NCI-H460 (cell line): ENCODE data around the gene F13A1. TPM values are rescaled to one million over a fixed set of nuclear protein-coding genes. Genes with fewer than 3 reads are reported as not detected.

ENCODE experiments used
- DNase-seq: peaks from one replicate; pipeline ENCODE4 v3.0.0-alpha.2; 2016; ENCODE audit warnings: low read depth; ENCODE audit errors: extremely low read depth
- total RNA-seq: library from RNA; depleted of rRNA; stranded (reverse); fragments of >200 nt; shearing (Covaris generic); gene quantifications from 2 replicates; pipeline ENCODE4 v1.2.3, GENCODE V29; 2014

F13A1 gene
- total RNA-seq, 1 experiment from 2014 or later = 0.02 TPM

DNA sequence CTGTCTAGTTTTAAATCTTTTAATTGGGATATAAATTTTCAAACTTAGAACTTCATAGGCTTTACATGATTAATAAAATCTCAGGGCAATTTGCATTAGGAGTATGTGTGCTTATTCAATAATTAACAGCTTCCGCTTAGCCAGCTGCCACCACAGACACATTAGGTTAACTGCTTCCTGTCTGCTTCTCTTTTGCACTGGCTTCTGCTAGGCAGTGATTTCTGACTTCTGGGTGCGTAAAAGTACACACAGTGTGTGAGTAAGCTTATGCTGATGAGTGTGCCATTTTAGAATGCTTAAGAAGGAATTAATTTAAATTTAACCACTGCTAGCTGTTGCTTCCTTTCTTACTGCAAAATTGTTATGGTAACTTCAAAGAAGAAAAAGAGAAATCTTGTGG is 73.9 kb downstream of the F13A1 start:
- DNase-seq = no peak

DNA sequence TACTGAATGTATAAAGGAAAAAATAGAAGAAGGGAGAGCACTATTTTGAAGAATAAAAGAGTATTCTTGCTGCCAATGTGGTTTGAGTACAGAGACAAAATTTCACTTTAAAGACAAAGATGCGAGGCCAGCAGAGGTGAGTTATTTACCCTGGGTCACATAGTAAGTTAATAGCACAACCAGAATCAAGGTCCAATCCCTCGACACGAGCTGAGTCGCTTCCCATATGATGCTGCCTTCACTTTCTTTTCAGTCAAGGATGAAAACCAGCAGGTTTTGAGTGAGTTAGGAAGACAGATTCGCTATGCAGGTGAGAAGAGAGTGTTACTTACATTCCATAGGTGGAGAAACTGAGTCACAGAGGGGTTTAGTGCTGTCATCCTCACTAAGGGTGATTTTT is 75.8 kb downstream of the F13A1 start:
- DNase-seq = no peak

DNA sequence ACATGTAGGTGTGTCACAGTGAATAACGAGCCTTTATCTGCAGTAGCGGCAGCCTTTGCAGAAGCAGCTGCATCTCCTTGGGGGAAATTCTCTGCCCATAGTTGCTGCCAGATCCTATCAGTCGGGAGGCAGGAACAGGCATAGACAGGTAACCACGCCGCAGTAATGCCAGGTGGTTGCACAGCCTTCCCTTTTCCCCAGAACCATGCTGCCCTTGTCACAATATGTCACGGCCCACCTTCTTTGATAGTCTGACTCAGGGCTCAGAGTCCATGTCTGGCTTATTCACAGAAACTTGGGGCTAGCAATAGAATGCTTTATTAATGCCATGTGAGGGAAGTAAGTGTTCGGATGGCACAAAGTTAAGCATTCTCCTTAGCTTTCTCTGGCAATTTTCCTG is 76.6 kb downstream of the F13A1 start:
- no peak for DNase-seq

DNA sequence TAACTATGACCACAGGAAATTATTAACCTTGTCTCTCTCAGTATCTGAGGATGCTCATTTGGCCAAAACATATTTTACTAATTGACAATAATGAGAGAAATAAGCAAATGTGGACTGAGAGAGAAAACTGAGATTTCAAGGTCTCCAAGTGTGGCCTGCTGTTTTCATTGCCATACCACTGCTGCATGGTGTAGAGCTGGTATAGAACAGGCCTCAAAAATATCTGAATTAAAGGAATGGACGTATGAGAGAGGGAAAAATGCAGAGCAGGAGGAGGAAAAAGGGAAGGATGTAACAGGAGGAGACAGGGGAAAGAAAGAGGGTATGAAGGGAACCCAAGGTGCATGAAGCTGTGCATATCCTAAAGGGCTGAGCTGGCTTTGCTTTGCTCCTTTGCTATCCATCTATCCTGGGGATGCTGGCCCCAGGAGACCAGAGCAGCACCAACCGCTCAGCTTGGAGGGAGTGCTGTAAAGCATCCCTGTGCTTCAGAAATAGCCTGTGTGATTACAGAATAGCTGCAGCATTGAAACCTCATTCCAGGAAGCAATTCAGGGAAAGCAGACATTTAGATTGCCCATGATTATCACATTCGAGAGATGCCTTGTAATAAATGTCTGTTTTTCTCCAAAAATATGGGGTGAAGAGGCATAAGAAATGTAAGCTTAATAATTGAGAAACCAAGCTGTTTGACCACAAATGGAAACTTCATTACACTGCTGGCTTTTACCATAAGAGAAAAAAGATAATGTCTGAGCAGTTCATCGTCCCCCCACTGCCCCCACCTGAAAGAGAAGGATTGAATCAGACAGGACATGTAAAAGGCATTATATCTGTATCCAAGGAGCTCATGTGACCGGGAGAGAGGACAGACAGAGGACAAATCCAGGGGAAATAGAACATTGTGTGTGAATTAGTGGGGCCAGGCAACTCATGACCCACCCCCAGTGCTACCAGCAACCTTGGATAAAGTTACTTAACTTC is 80.6 kb downstream of the F13A1 start:
- DNase-seq = no peak

DNA sequence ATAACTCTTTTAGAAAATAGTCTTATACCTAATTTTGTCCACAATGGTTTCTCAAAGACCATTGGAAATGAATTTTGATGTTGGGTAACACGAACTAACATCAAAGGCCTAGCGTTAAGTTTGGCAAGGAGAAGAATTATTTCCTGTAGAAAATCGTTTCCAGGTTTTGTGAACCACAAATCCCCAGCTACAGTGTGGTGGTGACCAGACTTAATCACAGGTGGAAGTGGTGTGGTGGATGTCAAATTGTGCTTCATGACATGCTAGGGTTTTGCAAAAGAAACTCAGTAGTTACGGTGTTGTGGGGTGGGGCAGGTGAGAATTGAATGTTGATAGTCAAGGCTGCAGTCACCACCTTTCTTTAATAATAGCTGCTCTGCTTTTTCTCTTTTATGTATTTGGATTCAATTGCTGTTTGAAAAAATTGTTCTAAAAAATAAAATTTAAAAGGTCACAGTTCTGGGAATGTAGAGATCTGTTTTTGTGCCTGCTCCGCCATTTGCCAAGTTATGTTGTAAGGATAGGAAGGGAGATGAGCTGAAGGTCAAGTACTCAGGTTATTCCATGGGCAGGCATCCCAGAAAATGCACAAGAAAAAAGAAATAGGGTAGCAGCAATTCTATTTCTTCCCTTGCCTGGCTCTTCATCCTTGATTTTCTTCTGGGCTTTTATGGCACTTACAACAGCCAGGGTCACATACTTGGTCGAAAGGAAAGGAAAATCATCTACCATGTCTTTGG is 83.6 kb downstream of the F13A1 start:
- no peak for DNase-seq

DNA sequence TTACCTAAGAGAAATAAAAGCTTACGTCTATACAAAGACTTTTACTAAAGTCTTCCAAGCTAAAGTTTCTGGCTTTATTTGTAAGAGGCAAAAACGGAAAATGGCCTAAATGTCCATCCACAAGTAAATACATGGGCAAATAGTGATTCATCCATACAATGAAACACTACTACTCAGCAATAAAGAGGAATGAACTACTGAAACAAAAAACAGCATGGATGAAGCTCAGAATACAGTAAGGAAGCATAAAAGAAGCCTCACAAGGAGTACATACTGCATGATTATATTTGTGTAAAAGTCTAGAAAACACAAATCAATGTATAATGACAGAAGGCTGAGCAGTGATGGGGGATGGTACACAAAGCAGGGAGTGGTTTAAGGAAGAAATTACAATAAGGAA is 84.7 kb downstream of the F13A1 start:
- DNase-seq = no peak

DNA sequence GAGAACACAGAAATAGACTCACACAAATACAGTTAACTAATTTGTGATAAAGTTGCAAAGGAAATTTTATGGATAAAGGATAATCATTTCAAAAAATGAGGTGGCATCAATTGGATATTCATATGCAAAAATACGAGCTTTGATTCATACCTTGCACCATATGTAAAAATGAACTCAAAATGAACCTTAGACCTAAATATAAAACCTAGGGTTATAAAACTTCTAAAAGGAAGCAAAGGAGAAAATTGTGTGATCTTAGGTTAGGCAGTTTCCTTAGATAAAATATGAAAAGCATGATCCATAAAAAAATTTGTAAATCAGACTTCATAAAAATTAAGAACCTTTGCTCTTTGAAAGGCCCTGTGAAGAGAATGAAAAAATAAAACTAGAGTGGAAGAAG is 85.5 kb downstream of the F13A1 start:
- no peak for DNase-seq

DNA sequence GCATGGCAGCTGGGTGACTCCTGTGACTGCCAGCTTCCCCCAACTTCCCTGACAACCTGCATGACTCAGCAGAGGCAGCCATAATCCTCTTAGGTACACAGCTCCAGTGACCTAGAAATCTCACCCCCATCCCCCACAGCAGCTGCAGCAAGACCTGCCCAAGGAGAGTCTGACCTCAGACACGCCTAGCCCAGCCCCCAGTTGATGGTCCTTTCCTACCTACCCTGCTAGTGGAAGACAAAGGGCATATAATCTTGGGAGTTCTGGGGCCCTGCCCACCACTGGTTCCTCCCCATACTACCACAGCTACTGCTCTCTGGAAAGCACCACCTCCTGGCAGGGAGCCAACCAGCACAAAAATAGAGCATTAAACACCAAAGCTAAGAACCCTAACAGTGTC is 90.2 kb downstream of the F13A1 start:
- DNase-seq = no peak

DNA sequence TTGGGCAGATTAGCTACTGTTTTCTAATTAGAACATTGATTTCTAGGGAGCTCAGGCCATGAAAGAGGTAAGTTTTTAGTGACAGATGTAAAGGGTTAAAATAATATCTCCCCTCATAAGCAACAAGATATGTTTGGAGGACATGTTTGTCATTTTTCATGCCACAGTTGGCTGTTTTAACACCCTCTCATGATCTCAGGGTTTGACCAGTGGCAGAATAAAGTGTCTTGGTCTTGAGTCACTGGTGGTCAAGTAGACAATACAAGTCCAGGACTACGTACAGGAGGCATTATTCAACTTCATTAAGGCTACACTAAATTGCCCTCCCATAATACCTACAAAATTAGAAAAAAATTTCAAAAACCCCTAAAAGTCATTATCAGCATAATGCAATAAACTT is 92.6 kb downstream of the F13A1 start:
- DNase-seq = no peak

DNA sequence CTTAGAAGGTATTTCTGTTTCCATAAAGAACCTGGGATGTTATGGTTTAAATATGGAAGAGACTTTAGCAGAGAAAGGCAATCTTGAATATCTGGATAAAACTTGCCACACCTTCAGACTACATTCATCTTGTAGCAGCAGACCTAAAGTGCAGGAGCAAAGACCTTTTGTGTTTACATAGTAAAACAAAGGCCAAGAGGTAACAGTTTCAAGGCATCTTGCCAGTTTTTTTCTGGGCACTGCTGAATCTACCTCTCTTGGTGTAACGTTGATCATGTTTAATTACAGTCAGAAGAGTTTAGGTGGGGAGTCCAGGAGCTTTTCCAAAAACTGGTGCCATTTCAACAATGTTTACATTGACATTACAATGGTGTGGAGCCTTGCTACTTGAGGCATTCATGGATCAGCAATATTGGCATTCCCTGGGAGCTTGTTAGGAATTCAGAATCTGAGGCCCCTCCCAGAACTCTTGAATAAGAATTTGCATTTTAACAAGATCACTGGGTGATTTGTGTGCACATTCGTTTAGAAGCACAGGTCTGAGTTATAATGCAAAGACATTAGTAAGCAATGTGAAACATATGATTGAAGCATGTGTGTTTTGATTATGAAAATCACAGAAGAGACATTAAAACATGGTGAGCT is 94.5 kb downstream of the F13A1 start:
- no peak for DNase-seq

DNA sequence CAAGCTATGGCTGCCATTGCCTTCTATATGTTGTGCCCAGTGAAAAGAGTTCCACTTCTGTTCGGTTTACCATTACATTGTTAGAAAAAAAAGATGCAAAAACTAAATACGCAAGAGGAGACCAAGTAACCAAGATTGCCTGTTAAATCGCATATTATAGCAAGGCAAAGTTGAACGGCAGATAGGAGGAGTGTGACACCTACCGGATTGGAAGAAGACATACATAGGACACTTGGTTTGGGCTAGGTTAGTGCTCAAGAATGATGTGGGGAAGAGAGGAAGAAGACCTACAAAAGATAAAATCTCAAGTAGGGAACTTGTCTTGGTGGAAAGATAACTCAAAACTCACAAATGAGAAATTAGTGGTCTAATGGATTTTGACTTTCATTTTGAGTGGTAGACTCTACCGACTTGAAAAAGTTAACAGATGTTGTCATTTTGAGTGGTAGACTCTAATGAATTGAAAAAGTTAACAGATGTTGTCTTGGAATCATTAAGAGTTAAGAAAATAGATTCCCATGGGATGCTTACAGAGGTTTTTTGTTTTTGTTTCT is 95.5 kb downstream of the F13A1 start:
- no peak for DNase-seq

DNA sequence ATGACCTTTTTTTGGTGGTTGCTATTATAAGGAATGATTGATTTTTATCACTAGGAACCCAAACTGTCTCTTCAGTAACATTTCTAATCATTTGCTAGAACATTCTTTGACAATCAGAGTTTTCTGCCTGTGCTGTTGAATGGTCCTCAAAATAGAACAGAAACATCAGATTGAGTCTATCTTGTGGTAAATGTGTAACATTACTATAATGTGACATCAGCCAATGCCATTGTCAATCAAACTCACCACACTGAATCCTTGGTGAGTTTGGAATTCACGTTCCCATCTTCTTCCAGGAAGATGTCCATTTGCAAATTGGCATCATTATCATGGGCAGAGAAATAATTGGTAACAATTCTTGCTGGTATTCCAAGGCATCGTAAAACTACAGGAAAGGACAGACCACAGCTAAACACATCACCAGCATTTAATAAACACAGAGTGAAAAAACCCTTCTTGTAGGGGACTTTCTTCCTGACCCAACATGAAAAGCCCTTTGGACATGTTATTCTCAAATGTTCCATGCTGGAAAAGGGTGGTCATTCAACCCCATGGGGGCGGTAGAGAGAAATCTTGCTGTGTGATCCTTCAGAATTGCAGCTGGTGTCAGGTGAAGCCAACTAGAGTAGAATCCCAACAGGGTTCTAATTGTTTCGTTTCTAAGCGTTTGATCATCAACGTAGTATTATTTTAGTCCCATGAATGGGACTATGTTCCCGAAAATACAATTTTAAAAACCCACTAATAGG is 98.5 kb downstream of the F13A1 start:
- DNase-seq = no peak

DNA sequence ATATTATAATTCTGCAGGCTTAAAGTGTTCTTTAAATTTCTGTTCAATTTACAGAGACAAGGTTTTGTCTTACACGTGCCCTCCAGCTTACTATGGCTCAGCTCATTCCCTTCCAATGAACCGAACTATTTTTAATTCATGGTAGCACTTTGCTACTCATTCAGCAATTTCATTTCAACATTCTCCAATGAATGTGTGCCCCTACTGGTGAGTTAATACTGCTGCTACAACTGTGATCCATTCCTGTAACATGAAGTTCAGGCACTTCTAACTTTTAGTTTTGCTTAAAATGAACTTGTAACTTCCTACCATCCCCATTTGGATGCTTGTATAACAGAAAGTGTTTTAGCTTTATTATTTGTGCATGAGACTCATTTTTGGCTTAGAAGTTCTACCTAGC is 99.7 kb downstream of the F13A1 start:
- DNase-seq = no peak

DNA sequence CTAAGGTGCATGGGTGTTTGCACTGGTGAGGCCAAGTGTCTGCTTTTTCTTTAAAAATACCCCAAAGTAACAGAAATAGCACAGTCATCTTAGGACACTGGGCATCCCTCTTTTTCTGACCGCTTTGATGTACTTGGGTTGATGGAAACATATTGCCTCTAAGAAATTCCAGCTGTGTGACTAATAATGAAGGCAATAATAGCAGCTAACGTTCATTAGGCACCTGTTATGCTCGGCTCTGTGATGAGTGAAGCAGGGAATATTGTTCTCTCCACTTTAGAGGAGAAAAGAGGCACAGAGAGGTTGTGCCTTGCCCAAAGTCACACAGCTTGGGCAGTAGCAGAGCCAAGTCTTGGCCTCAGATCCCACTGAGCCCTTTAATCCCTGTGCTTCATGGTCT is 100.7 kb downstream of the F13A1 start:
- DNase-seq = no peak

DNA sequence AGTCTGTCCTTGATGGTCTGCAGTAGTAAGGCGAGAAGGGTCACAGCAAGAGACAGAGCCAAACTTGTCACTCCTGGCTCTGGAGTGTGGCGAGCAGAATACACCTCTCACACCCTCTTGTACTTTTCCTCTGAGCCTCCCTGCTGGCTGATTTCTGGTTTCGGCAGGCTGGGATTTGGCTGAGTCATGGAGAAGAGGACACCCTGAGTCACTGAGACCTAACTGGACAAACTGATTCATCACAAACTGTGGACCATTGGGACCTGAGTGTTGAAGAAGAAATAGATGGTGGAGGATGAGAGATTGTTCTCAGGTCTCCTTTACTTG is 101.7 kb downstream of the F13A1 start:
- peak; percentile 24 for DNase-seq

DNA sequence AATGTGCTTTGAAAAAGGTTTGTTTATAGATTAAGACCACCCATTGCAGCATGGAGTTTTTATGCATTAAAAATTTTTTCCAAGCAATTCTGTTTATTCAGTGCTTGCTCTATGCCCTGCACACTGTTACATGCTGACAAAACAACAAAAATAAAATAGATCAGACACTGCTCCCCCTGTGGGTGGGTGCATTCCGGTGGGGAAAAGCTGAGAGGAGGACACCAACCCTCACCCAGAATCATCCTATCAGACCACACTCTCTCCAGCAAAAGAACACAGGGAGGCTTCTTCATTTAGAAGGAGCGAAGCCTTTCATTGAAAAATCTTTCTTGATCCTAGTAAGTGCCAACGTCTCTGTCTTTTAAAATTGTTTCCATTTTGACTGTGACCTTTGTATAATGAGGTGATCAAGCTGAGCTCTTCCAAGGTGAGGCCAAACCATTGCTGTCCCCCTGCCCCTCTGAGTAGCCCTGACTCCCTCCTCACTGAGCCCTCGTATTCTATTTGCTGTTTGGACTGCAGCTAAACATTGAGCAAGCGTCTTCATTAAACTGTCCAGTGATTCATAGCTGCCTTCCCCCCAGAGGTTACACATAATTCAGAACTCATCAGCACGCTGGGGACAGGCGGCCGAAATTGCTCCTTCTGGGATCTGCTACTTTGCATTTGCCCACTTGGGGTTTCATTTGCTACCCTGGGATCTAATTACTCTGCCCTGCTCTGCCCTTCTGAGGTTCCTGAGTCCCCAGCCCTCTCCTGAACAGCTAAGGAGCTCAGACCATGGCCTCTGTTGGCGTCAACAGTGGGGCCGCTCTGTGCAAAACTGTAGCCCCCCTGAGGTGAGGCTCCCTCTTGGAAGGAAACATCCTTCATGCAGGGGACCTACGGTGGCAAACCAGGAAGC is 102.4 kb downstream of the F13A1 start:
- DNase-seq = no peak

DNA sequence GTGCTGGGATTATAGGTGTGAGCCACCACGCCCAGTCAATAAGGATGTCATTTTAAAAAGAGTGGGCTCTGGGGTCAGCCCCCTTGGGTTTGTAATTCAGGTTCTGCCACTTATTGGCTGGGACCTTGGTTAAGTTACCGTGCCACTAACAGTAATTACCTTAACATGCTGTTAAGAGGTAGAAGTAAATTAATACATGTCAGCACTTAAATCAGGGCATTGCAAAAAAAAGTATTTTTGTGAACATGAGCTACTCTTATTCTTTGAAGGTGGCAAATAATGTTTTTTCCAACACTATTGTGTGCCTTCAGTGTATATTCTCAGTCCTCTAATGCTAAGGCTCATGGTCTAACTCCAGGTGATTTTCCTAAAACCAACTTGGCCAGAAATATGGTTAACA is 109.5 kb downstream of the F13A1 start:
- no peak for DNase-seq

DNA sequence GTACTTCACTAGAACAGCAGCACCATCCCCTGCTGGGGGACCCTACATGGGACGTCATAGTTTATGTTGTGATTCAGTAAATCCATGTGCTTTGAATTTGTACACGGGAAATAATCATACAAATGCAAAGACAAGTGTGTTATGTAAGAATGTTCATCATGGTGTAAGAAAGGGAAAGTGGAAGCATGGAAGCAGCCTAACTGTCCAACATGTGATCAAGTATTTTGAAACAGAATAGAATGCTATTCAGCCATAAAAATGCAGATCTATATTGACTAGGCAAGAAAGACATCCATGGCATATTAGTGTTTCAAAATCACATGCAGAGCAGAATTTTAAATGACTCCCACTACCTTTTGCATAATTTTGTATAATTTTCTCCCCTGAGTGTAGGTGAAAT is 117.6 kb downstream of the F13A1 start:
- DNase-seq = no peak

DNA sequence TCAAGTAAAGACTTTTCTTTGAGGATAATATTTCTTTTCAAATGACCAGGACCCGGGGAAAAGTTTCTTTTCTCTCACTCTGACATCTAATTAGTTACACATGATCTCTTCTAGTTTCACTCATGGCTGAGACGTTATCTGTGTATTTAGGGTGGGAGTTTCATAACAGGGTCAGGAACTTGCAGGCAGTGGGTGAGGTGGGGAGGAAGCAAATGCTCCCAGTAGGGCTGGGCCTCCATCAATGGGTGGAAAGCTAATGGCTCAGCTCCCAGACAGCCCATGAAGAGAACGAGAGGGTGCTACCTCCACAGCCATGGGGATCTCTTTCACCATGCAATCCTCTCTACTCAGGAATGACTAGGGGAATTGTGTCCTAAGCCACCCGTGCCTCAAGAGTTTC is 119.3 kb downstream of the F13A1 start:
- DNase-seq = no peak

DNA sequence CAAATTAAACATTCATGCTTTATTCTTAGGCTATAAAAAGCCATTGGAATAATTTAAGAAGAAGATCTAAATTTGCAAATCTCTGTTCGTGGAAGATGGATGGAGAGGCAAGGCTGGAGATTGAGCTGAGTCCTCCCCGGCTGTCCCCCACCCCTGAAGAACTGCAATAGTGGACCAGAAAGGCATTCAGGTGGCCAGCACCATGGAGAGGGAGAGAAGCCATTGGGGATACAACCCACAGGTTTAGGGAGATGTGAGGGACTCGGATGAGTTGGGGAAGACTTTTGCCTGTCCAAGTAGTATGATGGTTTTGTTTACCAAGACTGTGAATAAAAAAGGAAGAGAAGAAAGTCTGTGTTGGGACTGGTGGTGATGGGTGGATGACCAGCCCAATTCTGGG is 120.8 kb downstream of the F13A1 start:
- no peak for DNase-seq
